Medulla oblongata (tissue), 1 donor: Measurements from ENCODE around the gene TUBGCP2.
A peak's percentile ranks its signal among the peaks of the same experiment; 100 is the strongest.
"Not testable (repeated sequence)": the region's sequence is repeated elsewhere in the genome, so short reads cannot be mapped to it uniquely, and the experiment has no call there.

Experiments
- DNase-seq: peaks from one replicate; pipeline ENCODE4 v3.0.0-alpha.2; 2015; ENCODE audit errors: extremely low spot score

Gene TUBGCP2

DNA sequence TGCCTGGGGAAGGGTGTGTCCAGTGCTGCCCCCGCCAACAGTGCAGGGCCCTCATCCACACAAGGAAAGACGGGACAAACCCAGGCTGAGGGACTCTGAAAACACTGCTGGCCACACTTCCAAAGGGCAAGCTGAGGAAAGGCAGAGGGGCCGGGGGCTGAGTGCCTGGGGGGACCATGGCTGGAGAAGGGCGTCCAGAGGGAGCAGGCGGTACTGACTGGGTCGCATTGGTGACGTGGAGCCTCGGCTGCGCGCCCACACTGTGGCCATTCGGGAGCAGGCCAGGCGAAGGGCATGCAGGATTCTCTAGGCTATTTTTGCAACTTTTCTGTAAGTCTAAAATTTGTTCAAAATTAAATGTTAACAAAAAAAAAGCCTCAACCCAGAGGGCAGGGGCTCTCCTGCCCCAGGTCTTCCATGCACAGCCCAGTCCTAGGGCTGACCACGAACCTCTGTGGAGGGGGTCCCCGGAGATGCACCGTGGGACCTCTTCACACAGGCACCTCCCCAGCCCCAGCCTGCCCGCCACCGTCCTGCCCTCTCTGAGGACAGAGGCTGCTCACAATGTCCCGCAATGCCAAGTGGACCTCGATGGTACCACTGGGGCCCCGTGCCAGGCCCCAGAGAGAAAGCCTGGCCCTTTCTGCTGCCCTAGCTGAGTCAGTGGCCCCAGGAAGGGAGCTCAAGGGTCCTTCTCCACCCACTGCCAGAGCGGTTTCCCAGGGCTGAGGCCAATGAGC, 42.4 kb downstream of the TUBGCP2 start:
- no peak for DNase-seq

DNA sequence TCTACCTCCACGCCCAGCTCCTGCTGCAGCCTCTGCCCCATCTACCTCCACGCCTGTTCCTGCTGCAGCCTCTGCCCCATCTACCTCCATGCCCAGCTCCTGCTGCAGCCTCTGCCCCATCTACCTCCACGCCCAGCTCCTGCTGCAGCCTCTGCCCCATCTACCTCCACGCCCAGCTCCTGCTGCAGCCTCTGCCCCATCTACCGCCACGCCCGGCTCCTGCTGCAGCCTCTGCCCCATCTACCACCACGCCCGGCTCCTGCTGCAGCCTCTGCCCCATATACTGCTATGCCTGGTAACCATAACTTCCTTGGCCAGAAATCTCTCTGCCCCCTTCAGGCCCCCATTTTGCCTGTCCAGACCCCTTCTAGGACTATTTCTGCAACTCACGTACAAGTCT, 43.6 kb downstream of the TUBGCP2 start:
- not testable (repeated sequence) for DNase-seq

DNA sequence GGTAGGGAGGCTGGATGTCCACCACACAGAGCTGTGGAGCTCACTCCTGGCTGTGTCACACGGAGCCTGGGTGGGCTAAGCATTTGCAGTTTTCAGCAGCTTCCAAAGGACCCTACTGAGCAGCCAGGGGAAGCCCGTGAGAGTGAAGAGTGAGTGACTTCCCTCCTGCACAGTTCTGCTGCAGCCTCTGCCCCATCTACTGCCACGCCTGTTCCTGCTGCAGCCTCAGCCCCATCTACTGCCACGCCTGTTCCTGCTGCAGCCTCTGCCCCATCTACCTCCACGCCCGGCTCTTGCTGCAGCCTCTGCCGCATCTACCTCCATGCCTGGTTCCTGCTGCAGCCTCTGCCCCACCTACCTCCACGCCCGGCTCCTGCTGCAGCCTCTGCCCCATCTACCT, 44.2 kb downstream of the TUBGCP2 start:
- DNase-seq, result no peak

DNA sequence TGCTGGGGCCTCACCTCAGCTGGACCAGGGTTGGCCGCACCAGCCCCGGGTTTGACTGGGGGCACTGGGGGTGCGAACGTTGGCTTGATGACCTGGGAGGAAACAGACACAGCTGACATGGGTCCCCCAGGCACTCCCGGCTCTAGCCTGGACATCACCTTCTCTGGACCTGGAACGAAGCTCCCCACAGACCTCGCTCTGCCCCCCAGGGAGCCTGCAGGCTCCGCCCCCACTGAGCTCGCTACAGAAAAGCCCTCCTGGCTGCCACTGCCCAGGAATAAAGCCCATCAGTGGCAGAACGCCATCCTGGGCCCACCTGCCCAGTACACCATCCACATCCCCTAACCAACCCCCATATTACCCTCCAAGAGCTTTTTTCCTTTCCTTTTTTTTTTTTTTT, 45.0 kb downstream of the TUBGCP2 start:
- DNase-seq, result no peak

DNA sequence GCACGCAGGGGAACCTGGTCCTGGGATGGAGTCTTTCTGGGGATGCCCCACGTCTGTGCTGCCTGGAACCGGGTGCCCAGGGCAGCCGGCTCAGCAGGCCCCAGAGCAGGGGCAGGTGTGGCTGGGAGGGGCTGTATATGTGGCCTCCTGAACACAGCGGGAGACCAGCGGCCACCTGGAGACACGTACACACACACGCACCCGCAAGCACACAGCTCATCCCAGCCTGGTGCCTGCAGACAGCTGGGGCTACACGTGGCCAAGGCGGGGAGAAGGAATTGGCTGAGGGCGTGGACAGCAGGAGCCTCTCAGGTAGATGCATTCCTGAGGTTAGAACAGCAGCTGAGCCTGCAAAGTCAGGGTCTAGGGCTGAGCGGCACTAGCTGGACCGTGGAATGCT, 46.0 kb downstream of the TUBGCP2 start:
- DNase-seq, result no peak

DNA sequence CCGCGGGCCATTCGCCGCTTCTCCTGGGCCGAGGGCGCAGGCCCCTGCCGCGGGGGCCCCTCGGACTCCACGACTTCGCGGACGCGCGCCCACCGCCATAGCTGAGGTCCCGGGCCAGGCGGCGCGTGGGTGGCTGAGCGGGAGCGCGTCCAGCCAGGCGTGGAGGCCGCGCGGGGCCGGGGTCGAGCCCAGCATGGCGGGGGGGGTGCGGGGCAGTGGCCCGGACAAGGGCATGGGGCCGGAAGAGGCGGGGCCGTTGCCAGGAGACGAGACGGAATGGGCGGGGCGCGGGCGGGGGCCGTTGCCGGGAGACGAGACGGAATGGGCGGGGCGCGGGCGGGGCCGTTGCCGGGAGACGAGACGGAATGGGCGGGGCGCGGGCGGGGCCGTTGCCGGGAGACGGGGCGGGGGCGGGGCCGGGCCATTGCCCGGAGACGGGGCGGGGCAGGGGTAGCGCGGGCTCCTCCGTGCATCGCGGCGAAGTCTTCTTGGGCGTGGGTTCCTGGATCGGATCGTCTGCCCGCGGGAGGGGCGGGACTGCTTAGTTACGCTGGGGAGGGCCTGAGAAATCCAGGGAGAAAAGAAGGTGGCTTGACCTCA, 46.8 kb downstream of the TUBGCP2 start:
- DNase-seq, result peak; percentile 74

DNA sequence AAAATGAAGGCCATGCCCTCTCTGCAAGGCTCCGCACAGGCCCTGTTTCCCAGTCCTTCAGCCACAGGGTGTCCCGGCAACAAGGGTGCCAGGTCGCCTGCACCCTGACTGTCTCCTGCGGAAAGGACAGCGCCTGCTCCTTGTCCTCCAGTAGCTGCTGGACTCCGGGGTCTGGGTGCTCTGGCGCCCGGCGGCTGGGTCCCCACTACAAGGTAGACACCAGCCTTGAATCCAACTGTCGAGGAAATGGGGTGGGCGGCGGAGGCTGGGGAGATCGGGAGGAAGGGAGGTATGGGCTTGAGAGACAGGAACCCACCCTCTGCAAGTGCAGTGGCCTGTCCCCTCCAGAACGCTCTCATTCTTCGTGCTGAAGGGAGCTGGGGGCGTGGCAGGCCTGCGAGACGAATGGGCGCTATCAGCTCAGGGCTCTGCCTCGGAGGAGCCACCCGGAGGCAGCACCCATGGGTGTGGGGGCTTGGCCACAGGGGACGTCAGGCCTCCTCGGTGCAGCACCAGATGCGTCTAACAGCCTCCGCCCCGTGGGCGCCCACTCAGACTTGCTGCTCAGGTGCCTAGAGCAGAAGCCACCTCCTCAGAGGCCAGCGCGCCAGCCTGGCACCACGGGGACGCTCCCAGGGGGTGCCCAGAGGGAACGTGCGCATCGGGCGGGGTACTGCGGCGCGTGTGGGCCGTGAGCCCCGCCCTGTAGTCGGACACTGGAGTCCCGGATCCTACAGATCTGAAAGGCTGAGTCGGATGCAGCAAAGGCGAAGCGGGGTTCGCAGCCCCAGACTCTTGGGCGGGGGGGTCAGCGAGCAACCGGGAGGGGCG, 47.6 kb downstream of the TUBGCP2 start:
- DNase-seq, result peak; percentile 35

DNA sequence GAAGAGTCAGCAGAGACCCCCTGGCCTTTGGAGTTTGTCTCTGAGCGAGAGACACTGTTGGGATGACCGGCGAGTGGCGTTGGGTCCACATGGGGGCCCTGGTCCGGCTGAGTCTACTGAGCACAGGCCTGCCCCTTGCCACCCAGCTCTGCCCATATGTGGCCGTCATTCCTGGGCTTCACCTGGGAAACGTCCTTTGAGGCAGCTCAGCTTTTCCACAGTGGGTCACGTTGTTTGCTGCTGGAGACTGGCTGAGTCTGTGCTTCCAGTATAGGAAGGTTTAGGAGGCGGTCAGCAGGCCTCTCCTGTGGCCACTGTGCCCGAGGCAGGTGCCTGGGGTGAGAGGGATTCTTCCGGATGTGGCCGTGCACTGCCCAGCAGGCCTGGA, 49.1 kb downstream of the TUBGCP2 start:
- DNase-seq, result no peak

DNA sequence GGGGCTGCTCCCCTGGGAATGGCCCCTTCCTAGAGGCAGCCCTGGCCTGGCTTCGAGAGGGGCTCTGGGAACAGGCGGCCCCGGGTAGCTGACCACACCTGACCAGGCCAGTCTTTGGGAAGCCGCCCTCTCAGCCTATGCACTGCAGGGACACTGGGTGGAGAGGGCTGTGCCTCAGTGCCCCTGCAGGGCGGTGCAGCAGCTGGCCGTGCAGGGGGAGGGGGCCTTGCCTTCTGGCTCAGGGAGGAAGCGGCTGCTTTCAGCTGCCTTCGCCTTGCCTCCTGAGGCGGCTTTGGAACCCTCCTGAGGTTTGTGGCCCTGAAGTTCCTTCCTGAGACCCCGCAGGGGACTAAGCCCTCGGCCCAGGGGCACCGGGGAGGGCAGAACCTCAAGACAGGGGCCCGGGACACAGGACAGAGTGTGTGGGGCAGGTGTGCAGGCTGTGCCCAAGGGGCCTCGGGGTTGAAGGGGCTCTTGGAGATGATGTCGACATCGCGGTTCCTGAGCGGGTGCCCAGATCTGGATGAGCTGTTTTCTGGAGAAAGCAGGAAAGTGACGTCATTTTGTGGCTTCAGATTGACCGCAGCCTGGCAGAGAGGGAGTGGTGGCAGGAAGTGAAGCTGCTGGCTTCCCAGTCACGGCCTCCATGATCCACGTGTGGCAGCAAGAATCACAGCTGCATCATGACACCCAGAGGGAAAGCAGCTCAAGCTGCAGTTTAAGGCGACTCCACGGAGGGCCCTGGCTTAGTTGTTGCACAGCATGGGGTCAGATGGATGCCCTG, 49.7 kb downstream of the TUBGCP2 start:
- peak; percentile 81 for DNase-seq

DNA sequence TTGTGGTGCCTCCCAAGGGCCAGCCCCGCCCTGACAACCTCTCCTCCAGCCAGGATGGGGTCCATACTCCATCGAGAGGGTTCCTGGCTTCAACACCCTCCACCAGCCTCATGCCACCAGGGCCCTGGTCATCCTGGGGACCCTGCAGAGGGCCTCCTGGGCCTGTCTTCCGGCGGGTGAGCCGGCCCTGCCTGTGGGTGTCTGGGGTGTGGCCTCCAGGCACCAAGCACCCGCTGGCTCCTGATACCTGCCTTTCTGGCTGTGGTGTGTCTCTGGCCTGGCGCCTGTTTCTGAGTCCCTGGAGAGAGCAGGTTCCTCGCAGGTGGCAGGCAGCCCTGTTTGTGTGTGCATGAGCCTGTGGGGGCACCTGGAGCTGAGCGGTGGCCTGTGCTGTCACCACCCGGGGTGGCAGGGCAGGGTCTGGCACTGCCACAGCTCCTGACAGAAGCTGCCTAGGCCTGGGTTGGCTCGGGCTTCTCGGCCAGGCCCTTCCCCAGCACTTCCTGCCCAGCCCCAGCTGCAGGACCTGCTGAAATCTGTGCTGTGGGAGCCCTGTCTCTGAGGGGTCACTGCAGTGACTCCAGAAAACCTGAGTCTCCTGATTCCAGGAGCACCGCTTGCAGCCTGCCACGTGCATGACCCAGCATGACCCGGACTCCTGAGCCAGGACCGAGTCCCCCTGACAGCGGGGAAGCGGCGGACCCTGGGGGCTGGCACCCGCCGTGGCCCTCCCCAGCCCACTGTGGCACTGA, 50.4 kb downstream of the TUBGCP2 start:
- no peak for DNase-seq

DNA sequence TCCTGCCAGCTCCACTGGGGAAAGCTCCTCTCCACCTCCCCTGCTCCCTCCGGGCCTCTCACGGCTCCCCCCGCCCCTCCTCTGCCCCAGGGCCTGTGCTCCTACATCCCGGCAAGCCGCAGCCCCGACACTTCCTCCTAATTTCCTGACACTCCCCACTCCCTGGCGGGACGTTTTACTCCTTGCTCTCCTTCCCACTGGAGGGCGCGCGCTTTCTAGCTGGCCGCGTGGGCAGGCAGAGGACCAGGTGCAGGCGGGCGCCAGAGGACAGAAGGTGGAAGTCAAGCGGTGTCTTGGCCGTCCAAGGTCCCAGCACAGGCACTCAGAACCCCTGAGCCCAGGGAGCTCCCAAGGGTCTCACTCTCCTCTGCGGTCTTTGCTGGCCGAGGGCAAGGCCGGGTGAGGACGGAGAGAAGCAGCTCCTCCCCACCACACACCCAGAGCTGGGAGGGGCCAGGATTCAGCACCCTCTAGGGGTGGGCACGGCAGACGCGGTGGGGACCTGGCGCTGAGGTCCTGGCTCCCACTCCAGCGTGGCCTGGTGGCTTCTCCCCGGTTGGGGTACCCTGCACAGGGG, 51.1 kb downstream of the TUBGCP2 start:
- DNase-seq, result no peak

DNA sequence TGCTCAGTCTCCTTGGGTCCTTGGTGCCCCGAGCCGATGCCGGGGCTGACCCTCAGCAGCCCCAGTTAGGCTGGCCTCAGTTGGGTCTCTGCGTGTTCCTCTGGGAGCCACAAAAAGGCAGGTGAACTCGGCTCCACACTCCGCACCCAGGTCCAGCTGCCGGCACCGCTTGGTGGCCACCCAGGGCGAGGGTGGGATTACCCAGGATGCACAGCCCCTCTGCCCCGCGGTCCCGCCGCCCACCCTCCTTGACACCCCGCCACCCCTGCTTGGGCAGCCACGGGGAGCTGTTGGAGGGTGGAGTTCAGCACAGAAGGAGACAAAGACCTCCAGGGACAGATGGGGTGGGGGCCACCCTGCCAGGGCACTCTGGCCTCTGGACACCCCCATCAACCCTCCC, 53.3 kb downstream of the TUBGCP2 start:
- DNase-seq, result no peak

DNA sequence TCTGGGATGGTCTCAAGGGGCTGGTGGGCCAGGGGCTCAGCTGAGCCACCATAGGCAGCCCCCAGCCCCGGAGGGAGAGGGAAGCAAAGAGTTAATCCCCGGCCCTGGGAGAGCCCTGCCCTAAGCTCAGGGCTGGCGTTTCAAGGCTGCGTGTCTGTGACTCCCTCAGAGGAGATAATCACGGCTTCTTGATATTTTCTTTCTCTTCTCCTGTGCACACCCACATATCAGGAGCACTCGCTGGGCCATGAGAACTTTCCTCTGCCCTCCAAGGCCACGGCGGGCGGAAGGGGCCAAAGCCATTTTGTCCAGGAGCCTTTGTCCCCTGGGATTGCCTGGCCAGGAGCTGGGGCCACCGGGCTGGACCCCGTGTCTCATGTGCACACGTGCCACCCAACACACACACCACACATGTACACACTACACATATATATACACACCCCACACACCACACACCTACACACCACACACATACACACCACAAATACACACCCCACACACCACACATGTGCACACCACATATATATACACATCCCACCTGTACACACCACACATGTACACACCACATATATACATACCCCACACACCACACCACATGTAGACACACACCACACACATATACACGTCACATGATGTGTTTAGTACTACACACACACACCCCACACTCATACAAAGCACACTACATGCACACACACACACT, 54.1 kb downstream of the TUBGCP2 start:
- DNase-seq, result no peak

DNA sequence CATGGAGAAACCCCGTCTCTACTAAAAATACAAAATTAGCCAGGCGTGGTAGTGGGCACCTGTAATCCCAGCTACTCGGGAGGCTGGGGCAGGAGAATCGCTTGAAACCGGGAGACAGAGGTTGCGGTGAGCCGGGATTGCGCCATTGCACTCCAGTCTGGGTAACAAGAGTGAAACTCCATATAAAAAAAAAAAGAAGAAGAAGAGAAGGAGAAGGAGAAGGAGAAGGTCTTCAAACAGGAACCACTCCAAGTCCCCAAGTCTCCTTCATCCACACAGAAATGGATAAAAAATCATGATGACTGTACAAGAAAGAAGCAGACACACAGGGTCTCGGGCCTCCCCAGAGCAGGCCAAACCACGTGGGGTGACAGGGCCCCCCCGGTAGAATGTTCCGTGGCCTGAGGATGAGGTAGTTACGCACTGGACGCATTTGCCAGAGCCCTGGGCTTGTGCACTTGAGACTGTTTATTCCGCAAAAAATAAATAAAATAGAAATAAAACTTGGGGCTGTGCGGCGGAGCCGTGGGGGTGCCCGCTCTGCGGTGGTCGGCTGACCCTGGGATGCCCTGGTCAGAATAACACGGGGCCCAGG, 55.2 kb downstream of the TUBGCP2 start:
- DNase-seq, result no peak

DNA sequence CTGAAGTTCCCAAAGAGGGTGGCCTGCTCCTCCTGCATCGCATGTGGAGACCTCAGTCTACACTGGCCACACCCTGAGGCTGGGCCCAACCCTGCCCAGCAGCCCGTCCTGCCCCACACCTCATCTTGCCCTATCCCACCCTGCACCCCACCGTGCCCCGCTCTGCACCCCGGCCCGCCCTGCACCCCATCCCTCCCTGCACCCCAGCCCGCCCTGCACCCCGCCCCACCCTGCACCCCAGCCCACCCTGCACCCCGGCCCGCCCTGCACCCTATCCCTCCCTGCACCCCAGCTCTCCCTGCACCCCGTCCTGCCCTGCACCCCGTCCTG, 56.5 kb downstream of the TUBGCP2 start:
- no peak for DNase-seq

DNA sequence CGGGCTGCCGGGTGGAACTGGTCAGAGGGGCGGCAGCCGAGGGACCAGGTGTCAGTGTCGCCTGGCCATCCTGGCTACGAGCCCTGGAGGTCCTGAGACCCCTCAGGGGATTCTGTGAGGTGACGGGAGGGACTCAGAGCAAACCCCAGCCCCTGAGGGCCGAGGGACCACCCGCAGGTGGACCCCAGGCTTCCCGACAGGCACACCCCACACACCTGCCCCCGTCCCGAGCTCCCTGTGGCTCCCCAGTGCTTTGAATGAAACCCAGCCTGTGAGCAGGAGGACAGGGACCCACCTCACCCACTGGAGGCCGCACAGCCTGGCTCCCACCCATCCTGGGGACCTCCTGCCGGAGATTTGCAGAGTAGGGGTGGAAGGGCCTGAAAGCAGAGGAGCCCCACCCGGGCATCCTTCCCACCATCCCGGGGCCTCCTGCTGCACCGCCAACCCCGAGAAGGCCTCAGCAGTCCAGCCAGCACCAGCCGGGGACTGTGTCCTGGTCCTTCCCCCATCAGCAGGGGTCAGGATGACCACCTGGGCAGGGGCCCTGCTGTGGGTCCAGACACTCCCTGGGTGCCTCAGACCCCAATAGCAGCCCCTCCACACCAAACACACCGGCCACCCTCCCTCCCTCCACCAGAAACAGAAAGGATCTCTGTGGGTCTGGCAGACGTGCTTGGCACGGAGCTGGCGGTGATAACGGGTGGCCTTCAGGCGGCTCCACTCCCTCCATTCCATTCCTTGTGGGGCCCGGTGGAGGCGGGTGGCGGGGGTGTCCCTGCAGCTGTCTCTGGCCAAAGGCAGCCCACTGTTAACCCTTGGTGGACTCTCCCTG, 57.1 kb downstream of the TUBGCP2 start:
- DNase-seq, result no peak

DNA sequence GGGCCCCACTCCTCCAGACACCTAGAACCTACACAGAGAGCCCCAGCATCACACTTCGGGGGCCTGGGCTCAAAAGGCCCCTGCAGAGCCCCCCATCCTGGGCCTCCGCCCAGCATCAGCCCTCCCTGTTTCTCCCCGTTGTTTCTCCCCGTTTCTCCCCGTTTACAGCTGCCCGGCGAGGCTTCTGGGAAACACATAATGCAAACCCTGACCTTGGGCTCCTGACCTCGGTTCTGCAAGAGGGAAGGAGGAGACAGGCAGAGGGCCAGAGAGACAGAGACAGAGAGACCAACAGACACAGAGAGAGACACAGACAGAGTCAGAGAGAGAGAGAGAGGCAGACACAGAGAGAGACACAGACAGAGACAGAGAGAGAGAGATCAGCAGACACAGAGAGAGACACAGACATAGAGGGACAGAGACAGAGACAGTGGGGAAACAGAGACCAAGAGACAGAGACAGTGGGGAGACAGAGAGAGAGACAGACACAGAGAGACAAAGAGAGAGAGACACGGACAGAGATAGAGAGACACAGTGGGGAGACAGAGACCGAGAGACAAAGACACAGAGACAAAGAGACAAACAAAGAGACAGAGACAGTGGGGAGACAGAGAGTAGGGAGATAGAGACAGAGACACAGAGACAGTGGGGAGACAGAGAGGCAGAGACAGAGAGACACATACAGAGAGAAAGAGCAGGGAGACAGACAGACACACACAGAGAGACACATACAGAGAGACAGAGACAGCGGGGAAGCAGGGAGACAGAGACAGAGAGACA, 58.5 kb downstream of the TUBGCP2 start:
- DNase-seq, result no peak

DNA sequence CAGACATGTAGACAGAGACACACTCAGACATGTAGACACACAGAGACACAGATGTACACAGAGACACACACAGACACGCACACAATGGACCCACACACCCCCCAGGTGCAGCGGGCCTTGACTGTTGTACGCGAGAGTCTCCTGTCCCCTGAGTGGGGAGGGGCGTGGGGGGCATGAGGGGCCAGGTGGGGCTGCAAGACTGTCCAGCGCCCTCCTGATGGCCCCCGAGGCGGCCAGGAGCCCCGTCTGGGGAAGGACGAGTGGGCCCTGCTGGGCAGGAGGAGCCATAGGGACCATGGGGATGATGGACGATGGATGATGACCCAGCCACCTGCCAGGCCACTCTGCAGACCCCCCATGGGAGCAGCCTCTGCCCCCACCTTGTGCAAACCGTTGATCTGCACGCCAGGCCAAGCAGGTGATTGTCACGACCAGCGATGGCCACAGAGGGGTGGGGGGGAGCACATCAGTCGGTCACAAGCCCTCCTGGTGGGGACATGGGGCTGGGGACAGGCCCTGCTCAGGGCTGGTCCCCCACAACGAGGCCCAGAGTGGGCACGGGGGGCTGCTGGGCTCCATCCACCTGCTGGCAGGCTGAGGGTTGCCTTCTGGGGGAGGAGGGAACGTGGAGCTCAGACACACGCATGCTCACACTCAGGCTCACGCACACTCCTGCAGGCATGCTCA, 59.4 kb downstream of the TUBGCP2 start:
- no peak for DNase-seq
